WTC11 (cell line): ENCODE results near the gene TMOD3. TPM values are rescaled to one million over a fixed set of nuclear protein-coding genes. Genes with fewer than 3 reads are reported as not detected.

ENCODE experiments used
- ATAC-seq: fragments of 200-7000 bp; cut with Tn5 transposase; 2 replicates; pipeline ENCODE4 v1.10.0; 2021; ENCODE audit warnings: mild to moderate bottlenecking, moderate library complexity
- CTCF ChIA-PET: fragments of 300-600 bp; sonication (Branson Sonifier 250); formaldehyde crosslinking; loops from one replicate; lab custom pipeline; 2021; ENCODE audit warnings: antibody characterized with exemption; lab: Charles Lee
- POLR2A ChIA-PET: fragments of 350-600 bp; sonication (Branson Sonifier 250); formaldehyde crosslinking; loops from one replicate; lab custom pipeline; 2021; ENCODE audit warnings: antibody characterized with exemption; lab: Charles Lee
- DNase-seq: peaks from one replicate; pipeline ENCODE4 v3.0.0; 2021; ENCODE audit warnings: low spot score
- H3K27ac Mint-ChIP-seq: 2 replicates; pipeline ENCODE4 v1.8.0; 2021; ENCODE audit warnings: mixed read lengths
- H3K27me3 Mint-ChIP-seq: 2 replicates; pipeline ENCODE4 v1.8.0; 2021; ENCODE audit warnings: low read depth, mild to moderate bottlenecking, moderate library complexity, mixed read lengths
- H3K36me3 Mint-ChIP-seq: 2 replicates; pipeline ENCODE4 v1.8.0; 2021; ENCODE audit warnings: mixed read lengths
- H3K4me1 Mint-ChIP-seq: 2 replicates; pipeline ENCODE4 v1.8.0; 2022; ENCODE audit warnings: mixed read lengths
- H3K4me3 Mint-ChIP-seq: 2 replicates; pipeline ENCODE4 v1.8.0; 2021; ENCODE audit warnings: mild to moderate bottlenecking, moderate library complexity, mixed read lengths
- H3K9me3 Mint-ChIP-seq: 2 replicates; pipeline ENCODE4 v1.8.0; 2021; ENCODE audit warnings: mixed read lengths
- ATF3 ChIP-seq: sonication (generic); formaldehyde crosslinking; conservative IDR thresholded peaks from 2 replicates; pipeline ENCODE4 v1.8.1; 2022; ENCODE audit warnings: mild to moderate bottlenecking, missing genetic modification reagents
- E2F4 ChIP-seq: sonication (generic); formaldehyde crosslinking; IDR thresholded peaks from 2 replicates; pipeline ENCODE4 v1.8.1; 2022; ENCODE audit warnings: low read depth, mild to moderate bottlenecking, moderate library complexity, missing genetic modification reagents, borderline replicate concordance
- ETV6 ChIP-seq: sonication (generic); formaldehyde crosslinking; IDR thresholded peaks from 2 replicates; pipeline ENCODE4 v1.8.1; 2022; ENCODE audit warnings: mild to moderate bottlenecking, missing genetic modification reagents
- GABPB1 ChIP-seq: sonication (generic); formaldehyde crosslinking; IDR thresholded peaks from 2 replicates; pipeline ENCODE4 v1.8.1; 2023; ENCODE audit warnings: mild to moderate bottlenecking, missing genetic modification reagents
- JUN ChIP-seq: sonication (generic); formaldehyde crosslinking; IDR thresholded peaks from 2 replicates; pipeline ENCODE4 v1.8.0; 2023; ENCODE audit warnings: mild to moderate bottlenecking, missing genetic modification reagents
- KAT7 ChIP-seq: sonication (generic); formaldehyde crosslinking; IDR thresholded peaks from 2 replicates; pipeline ENCODE4 v1.8.1; 2023; ENCODE audit warnings: missing genetic modification reagents, mild to moderate bottlenecking, borderline replicate concordance
- OVOL2 ChIP-seq: fragments of 250-450 bp; sonication (Bioruptor Pico); IDR thresholded peaks from 2 replicates; pipeline ENCODE4 v1.9.0; 2021; ENCODE audit warnings: mild to moderate bottlenecking, borderline replicate concordance
- PRDM15 ChIP-seq: sonication (generic); formaldehyde crosslinking; IDR thresholded peaks from 2 replicates; pipeline ENCODE4 v1.8.0; 2022; ENCODE audit warnings: missing genetic modification reagents
- TEAD1 ChIP-seq: sonication (generic); formaldehyde crosslinking; IDR thresholded peaks from 2 replicates; pipeline ENCODE4 v1.8.0; 2022; ENCODE audit warnings: mild to moderate bottlenecking, missing genetic modification reagents
- total RNA-seq: library from RNA; stranded (reverse); gene quantifications from 3 replicates; pipeline ENCODE4 v1.2.3, GENCODE V29; 2021
- TF ChIP-seq, protein P1 (sequence below): fragments of 250-450 bp; sonication (Bioruptor Pico); conservative IDR thresholded peaks from 2 replicates; pipeline ENCODE4 v1.9.0; 2021; ENCODE audit warnings: mild to moderate bottlenecking
- TF ChIP-seq, protein P2 (sequence below): fragments of 250-450 bp; sonication (Bioruptor Pico); IDR thresholded peaks from 2 replicates; pipeline ENCODE4 v1.9.0; 2021; ENCODE audit warnings: mild to moderate bottlenecking, borderline replicate concordance
- TF ChIP-seq, protein P3 (sequence below): fragments of 250-450 bp; sonication (Bioruptor Pico); IDR thresholded peaks from 2 replicates; pipeline ENCODE4 v1.9.0; 2021; ENCODE audit warnings: mild to moderate bottlenecking
- TF ChIP-seq, protein P4 (sequence below): sonication (generic); formaldehyde crosslinking; IDR thresholded peaks from 2 replicates; pipeline ENCODE4 v1.8.0; 2023; ENCODE audit warnings: missing genetic modification reagents

Gene TMOD3
- total RNA-seq, 1 experiment from 2014 or later, result 40.6 TPM

DNA sequence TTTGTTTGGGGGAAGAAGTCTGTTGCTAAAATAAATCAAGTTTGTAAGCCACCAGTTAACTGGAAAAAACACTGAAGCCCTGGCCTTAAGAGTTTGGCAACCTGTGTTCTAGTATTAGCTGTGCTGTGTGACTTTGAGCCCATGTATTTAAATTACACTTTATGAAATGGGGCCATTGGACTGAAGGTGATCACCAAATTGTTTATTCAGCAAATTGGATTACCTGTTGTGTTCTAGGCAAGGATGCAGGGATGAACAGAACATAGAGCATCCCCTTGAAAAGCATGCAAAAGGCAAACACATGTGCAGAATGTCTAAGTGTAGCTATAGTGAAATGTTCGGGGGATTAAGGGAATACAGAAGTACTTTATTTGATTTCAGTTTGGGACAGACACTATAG is 54.6 kb downstream of the TMOD3 start:
- Mint-ChIP-seq H3K27me3 (no peaks in the 10 kb centered on the region), H3K9me3 (peaks cover 13% of the 10 kb centered on the region), H3K27ac (no peak overlapping the region), H3K4me1 (no peaks in the 10 kb centered on the region), H3K36me3 (peaks cover 24% of the 10 kb centered on the region), H3K4me3 (no peak overlapping the region)
- ChIA-PET CTCF (interaction anchor here (0.9 to 2.9 kb wide), 4 partner anchors 14 to 33 kb away, joined by 3 to 15 read pairs (median 4); no protein-coding TSS in a partner anchor), POLR2A (no interaction called here)
- ATAC-seq (no peak), DNase-seq (no peak)
- TF ChIP-seq ETV6 (CRISPR knock-in tag), result no peak
- TF ChIP-seq KAT7 (CRISPR knock-in tag), result no peak
- no peak for TF ChIP-seq GABPB1 (CRISPR knock-in tag)
- TF ChIP-seq PRDM15 (CRISPR knock-in tag), result no peak
- no peak for TF ChIP-seq OVOL2 (CRISPR knock-in tag)
- no peak for TF ChIP-seq E2F4 (CRISPR knock-in tag)
- TF ChIP-seq, protein P1, sequence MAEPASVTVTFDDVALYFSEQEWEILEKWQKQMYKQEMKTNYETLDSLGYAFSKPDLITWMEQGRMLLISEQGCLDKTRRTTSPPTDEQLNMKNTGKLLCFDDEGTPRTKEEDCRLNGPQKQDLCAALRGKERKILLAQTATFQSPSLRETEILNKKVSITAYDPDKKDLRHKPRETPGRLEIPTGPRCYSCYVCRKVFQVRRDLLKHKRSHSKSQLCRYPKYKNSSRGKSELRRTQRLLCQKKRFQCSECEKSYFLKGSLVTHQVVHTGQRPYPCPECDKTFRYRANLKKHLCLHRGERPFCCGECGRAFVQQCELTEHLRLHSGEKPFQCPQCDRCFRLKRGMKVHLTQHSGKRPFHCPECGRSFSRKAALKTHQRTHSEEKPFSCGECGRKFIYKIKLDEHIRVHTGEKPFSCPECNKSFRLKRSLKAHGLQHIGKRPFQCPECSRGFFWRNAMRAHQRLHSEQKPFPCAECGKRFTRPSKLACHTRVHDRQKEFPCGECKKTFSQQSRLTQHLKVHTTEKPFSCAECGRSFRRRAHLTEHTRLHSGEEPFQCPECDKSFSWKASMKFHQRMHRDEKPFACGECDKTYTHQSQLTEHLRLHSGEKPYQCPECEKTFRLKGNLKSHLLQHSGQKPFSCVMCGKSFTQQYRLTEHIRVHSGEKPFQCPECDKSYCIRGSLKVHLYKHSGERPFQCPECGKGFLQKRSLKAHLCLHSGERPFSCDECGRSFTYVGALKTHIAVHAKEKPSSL (CRISPR knock-in tag), result no peak
- TF ChIP-seq ATF3 (CRISPR knock-in tag), result no peak
- TF ChIP-seq TEAD1 (CRISPR knock-in tag), result no peak
- TF ChIP-seq JUN (CRISPR knock-in tag), result no peak
- TF ChIP-seq, protein P2, sequence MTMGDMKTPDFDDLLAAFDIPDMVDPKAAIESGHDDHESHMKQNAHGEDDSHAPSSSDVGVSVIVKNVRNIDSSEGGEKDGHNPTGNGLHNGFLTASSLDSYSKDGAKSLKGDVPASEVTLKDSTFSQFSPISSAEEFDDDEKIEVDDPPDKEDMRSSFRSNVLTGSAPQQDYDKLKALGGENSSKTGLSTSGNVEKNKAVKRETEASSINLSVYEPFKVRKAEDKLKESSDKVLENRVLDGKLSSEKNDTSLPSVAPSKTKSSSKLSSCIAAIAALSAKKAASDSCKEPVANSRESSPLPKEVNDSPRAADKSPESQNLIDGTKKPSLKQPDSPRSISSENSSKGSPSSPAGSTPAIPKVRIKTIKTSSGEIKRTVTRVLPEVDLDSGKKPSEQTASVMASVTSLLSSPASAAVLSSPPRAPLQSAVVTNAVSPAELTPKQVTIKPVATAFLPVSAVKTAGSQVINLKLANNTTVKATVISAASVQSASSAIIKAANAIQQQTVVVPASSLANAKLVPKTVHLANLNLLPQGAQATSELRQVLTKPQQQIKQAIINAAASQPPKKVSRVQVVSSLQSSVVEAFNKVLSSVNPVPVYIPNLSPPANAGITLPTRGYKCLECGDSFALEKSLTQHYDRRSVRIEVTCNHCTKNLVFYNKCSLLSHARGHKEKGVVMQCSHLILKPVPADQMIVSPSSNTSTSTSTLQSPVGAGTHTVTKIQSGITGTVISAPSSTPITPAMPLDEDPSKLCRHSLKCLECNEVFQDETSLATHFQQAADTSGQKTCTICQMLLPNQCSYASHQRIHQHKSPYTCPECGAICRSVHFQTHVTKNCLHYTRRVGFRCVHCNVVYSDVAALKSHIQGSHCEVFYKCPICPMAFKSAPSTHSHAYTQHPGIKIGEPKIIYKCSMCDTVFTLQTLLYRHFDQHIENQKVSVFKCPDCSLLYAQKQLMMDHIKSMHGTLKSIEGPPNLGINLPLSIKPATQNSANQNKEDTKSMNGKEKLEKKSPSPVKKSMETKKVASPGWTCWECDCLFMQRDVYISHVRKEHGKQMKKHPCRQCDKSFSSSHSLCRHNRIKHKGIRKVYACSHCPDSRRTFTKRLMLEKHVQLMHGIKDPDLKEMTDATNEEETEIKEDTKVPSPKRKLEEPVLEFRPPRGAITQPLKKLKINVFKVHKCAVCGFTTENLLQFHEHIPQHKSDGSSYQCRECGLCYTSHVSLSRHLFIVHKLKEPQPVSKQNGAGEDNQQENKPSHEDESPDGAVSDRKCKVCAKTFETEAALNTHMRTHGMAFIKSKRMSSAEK, result no peak
- TF ChIP-seq, protein P3, sequence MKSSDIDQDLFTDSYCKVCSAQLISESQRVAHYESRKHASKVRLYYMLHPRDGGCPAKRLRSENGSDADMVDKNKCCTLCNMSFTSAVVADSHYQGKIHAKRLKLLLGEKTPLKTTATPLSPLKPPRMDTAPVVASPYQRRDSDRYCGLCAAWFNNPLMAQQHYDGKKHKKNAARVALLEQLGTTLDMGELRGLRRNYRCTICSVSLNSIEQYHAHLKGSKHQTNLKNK, result no peak
- TF ChIP-seq, protein P4, sequence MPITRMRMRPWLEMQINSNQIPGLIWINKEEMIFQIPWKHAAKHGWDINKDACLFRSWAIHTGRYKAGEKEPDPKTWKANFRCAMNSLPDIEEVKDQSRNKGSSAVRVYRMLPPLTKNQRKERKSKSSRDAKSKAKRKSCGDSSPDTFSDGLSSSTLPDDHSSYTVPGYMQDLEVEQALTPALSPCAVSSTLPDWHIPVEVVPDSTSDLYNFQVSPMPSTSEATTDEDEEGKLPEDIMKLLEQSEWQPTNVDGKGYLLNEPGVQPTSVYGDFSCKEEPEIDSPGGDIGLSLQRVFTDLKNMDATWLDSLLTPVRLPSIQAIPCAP, result no peak
